Activated CD4-positive, alpha-beta T cell treated with anti-CD3 and anti-CD28 coated beads, Interleukin-2, Interleukin-4, amounts not matched to agents 100 ng/mL and 50 ng/mL, durations not matched to agents 16 hours and 8 hours (primary cell): ENCODE results near the gene ARHGAP31.
A peak's percentile ranks its signal among the peaks of the same experiment; 100 is the strongest.

Experiments used
- DNase-seq: peaks from one replicate; pipeline ENCODE4 v3.0.0-alpha.2; 2020; ENCODE audit warnings: low spot score

ARHGAP31 gene

GRCh38 chr3:119436977-119437376, 142.8 kb downstream of the ARHGAP31 start:
- no peak for DNase-seq

DNA sequence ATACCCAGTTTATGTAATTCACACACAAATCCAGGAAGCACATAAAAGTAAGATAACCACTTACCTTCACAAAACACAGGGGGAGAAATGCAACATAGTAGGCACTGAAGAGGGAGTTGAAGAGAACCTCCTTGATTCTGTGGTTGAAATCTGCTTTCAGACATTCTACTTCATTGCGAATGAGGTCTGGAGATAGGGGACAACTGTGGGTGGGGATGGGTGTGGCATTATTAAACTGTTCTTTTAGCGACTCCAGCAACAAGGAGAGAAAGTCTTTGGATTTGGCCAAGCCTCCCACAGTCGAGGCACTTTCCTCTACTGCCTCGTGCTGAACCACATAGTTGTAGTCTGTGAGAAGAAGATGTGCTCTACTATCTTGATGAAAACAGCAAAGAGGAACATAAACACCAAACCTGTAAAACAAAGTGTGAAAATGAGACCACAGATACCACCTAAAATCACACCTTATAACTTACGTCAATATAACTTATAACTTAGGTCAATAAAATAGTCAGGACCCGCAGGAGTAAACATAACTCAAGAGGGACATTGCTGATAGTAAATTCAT, 143.6 kb downstream of the ARHGAP31 start:
- no peak for DNase-seq

DNA sequence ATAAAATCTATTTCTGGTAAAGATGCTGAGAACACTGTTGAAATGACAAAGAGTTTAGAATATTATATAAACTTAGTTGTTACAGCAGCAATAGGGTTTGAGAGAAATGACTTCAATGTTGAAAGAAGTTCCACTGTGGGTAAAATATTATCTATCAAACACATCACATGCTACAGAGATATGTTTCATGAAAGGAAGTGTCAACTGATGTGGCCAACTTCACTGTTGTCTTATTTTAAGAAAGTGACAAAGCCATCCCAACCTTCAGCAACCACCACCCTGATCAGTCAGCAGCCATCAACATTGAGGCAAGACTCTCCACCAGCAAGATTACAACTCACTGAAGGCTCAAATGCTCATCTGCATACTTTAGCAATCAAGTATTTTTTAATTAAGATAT, 149.0 kb downstream of the ARHGAP31 start:
- peak; percentile 9 for DNase-seq

DNA sequence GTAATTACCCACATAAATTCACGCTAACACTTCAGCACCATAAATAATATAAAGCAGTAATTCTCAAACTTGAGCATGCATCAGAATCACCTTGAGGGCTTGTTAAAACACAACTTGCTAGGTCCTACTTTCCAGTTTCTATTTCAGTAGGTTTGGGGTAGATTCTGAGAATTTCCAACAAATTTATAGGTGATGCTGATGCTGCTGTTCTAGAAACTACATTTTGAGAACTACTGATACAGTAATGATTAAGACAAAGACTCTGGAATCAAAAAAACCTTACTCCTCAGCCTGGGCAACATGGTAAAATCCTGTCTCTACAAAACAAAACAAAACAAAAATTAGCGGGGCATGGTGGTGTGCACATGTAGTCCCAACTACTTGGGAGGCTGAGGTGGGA, 150.4 kb downstream of the ARHGAP31 start:
- no peak for DNase-seq

DNA sequence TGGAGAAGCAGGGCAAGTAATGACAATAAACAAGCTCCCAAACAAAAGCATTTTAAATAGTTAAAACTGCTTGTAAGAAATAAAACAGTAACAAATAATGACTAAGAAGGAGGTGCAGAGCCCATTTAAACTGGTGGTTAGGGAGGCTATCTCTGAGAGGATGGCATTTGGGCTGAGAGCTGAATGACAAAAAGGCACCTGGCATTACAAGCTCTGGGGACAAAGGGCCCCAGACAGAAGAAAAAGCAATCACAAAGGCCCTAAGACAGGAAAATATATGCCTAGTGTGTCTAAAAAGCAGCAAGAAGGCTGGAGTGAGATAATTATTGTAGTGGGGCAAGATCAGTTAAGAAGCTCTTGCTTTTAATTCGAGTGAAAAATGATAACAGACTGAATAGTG, 159.6 kb downstream of the ARHGAP31 start:
- no peak for DNase-seq

DNA sequence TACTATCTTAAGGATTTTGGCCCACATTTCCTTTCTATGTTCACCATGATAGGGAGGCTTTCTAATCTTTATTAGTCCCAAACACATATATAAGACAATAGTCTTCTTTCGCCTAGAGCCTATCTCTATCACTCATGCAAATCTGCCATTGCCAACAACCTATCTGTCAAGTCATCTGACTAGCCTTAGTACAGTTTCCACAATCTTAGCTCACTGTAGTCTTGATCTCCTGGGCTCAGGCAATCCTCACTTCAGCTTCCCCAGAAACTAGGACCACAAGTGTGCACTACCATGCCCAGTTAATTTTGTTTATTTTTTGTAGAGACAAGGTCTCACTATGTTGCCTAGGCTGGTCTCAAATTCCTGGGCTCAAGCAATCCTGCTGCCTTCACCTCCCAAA, 162.3 kb downstream of the ARHGAP31 start:
- DNase-seq: no peak

DNA sequence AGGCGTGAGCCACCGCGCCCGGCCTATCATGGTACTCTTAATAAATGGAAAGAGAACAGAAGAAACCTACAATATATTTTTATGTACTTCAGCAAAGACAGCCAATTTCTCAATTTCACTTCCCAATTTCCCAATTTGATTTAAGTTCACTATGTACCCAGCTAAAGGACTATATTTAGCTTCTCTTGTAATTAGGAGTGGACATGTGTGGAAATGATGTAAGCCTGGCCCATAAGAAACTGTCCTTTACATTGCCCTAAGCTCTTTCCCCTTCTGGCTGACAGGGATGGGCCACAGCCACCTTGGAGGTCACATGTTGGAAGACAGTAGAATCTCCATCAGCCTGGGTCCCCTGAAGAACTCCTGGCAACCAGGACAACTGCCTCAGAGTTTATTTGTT, 163.1 kb downstream of the ARHGAP31 start:
- no peak for DNase-seq

DNA sequence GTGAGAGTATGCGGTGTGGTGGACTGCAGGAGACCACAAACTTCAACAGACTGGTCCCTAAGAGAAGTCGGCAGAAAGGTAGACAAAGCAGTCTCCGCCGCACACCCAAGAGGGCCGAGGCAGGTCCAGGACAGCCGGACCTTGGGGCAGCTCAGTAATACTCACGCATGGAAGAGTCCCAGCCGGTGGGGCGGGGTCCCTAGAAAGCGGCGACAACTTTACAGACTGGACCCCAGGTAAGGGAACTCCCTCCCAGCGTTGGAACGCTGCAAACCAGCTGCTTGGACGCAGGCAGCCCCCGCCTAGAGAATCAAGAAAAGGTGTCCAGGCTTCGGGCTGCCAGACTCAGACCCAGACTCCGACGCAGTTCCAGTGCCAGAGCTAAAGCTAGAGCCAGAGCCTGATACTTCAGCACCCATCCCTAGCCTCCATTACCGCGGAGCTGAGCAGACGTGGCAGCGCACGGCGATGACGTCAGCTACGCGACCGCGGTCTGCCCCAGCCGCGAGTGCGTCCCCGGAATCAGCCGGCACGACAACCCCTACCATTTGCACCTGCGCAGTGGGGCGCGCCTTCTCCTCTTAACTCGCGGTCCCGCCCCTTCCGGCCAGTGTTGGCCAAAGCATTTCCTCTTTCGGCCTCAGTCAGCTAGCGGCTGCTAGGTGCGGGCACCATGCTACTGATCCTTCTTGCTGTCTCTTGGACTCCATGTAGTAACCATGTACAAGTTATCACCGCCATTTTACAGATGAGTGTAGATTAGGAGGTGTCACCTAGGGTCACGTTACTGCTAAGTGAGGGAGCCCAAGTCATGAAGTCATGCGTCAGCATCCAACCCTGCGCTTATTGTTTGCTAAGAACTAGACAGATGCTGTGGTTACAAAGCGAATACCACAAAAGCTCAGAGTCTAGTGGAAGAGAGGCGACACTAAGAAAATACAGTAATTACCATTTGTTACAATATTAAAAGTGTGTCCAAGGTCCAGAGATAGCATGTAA, 169.3 kb downstream of the ARHGAP31 start, which contains the start of gene TMEM39A:
TMEM39A (minus strand) TSS at position 445 of the 999 bp plus-strand sequence. CDS start 1,541 bp downstream, outside the sequence.
- DNase-seq: peak; percentile 99

- no peak for DNase-seq
These were observed 173.9 kb downstream of the ARHGAP31 start for GRCh38 chr3:119468041-119468440.

GRCh38 chr3:119469418-119470189, 175.4 kb downstream of the ARHGAP31 start:
- DNase-seq: no peak
